NB4 (cell line): ENCODE results near the gene UST.

Source experiments
- DNase-seq: peaks from one replicate; pipeline ENCODE4 v3.0.0; 2010; ENCODE audit warnings: low read depth
- H3K4me3 ChIP-seq: one replicate; pipeline ENCODE4 v1.5.1; 2011; ENCODE audit warnings: mild to moderate bottlenecking, low read depth, low read length, moderate library complexity
- MYC ChIP-seq: IDR thresholded peaks from 2 replicates; pipeline ENCODE4 v1.6.1; 2011; ENCODE audit warnings: low read depth, low read length
- POLR2A ChIP-seq: IDR thresholded peaks from 2 replicates; pipeline ENCODE4 v1.6.1; 2011; ENCODE audit warnings: mild to moderate bottlenecking; ENCODE audit not compliant: insufficient read length; ENCODE audit errors: extremely low read depth
- TF ChIP-seq, protein P1 (sequence below): IDR thresholded peaks from 2 replicates; pipeline ENCODE4 v1.6.1; 2011; ENCODE audit warnings: low read depth, low read length
- TF ChIP-seq, protein P2 (sequence below): IDR thresholded peaks from one replicate; pipeline ENCODE4 v1.5.1; 2012; ENCODE audit warnings: low read depth, low read length

Gene UST

GRCh38 chr6:148981515-148981914 lies 234.7 kb downstream of the UST start:
- TF ChIP-seq, protein P1, sequence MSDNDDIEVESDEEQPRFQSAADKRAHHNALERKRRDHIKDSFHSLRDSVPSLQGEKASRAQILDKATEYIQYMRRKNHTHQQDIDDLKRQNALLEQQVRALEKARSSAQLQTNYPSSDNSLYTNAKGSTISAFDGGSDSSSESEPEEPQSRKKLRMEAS: no peak
- TF ChIP-seq MYC: no peak
- TF ChIP-seq, protein P2, sequence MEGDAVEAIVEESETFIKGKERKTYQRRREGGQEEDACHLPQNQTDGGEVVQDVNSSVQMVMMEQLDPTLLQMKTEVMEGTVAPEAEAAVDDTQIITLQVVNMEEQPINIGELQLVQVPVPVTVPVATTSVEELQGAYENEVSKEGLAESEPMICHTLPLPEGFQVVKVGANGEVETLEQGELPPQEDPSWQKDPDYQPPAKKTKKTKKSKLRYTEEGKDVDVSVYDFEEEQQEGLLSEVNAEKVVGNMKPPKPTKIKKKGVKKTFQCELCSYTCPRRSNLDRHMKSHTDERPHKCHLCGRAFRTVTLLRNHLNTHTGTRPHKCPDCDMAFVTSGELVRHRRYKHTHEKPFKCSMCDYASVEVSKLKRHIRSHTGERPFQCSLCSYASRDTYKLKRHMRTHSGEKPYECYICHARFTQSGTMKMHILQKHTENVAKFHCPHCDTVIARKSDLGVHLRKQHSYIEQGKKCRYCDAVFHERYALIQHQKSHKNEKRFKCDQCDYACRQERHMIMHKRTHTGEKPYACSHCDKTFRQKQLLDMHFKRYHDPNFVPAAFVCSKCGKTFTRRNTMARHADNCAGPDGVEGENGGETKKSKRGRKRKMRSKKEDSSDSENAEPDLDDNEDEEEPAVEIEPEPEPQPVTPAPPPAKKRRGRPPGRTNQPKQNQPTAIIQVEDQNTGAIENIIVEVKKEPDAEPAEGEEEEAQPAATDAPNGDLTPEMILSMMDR: no peak
- no peak for TF ChIP-seq POLR2A
- H3K4me3 ChIP-seq: no peak overlapping the region
- DNase-seq: no peak

- no peak for DNase-seq
- H3K4me3 ChIP-seq: no peak overlapping the region
- TF ChIP-seq, protein P2: no peak
- TF ChIP-seq, protein P1: no peak
These were observed 236.4 kb downstream of the UST start for GRCh38 chr6:148983101-148983761.

DNA sequence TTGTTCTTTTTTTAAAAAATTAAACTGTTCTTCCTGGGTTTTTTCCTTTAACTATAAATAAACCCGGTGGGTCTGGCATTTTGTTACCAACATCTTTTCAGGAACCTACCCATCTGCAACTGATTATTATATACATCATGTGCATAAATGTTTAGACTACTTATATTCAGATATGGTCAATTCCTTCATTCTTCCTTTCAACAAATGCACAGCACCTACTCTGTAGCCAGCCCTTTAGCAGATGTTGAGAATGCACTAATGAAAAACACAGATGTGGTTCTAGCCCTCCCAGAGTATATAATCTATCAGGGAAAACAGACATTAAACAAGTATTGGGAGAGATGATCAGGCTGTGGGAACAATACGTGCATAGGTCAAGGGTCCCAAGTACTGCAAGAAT lies 237.1 kb downstream of the UST start:
- H3K4me3 ChIP-seq: no peak overlapping the region
- TF ChIP-seq, protein P2: no peak
- TF ChIP-seq POLR2A: no peak
- no peak for TF ChIP-seq MYC
- TF ChIP-seq, protein P1: no peak
- DNase-seq: no peak

DNA sequence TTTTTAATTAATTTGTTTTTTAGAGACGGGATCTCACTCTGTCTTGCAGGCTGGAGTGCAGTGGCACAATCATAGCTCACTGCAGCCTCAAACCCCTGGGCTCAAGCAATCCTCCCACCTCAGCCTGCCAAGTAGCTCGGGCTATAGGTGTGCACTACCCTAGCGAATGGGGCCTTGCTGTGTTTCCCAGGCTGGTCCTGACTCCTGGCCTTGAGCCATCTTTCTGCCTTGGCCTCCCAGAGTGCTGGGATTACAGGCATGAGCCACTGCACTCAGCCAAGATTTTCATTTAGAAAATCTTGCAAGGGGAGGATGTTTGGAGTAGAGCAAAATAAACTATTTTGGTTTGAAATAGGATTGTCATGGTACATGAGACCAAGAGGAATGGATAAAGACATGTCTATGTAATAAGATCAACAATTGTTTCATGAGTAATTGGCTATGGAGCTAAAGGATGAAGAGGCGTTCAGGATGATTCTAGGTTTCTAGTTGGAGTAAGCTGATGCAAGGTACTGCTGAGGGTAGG lies 237.8 kb downstream of the UST start:
- DNase-seq: no peak
- no peak overlapping the region for H3K4me3 ChIP-seq
- TF ChIP-seq MYC (no peak), POLR2A (no peak)
- TF ChIP-seq, protein P1: no peak
- TF ChIP-seq, protein P2: no peak

GRCh38 chr6:148985499-148985898 lies 238.7 kb downstream of the UST start:
- no peak for TF ChIP-seq MYC
- TF ChIP-seq, protein P1: no peak
- TF ChIP-seq, protein P2: no peak
- TF ChIP-seq POLR2A: no peak
- no peak overlapping the region for H3K4me3 ChIP-seq
- no peak for DNase-seq
